Caco-2 (cell line): Measurements from ENCODE around the gene SLC4A11. TPM values are rescaled to one million over a fixed set of nuclear protein-coding genes. Genes with fewer than 3 reads are reported as not detected.

ENCODE experiments used
- BruUV-seq: library from RNA; stranded (reverse); fragments of 400-500 nt; replicated peaks from 2 replicates; lab custom pipeline; 2021; lab: Mats Ljungman, UMichigan
- CTCF ChIA-PET: fragments of 300-600 bp; sonication (Branson Sonifier 250); formaldehyde crosslinking; loops from one replicate; lab custom pipeline; 2022; ENCODE audit warnings: antibody characterized with exemption; lab: Charles Lee
- POLR2A ChIA-PET: fragments of 300-600 bp; sonication (Branson Sonifier 250); formaldehyde crosslinking; loops from one replicate; lab custom pipeline; 2022; ENCODE audit warnings: antibody characterized with exemption; lab: Charles Lee
- DNase-seq, 2 experiments: peaks; one replicate each; pipeline versions ENCODE4 v3.0.0 to v3.0.0-alpha.2; 2020 to 2022
- H3K27me3 ChIP-seq: replicated peaks from 2 replicates; pipeline ENCODE4 v1.6.0; 2011; ENCODE audit warnings: low read length; ENCODE audit not compliant: control insufficient read depth, insufficient read depth
- H3K36me3 ChIP-seq: 2 replicates; pipeline ENCODE4 v1.5.1; 2011; ENCODE audit warnings: low read length; ENCODE audit not compliant: control insufficient read depth, insufficient read depth
- H3K4me1 ChIP-seq: fragments of 250-450 bp; sonication (Bioruptor Pico); 2 replicates; pipeline ENCODE4 v1.5.1; 2020; ENCODE audit warnings: mild to moderate bottlenecking
- H3K4me3 ChIP-seq: 2 replicates; pipeline ENCODE4 v1.5.1; 2011; ENCODE audit warnings: low read depth, mild to moderate bottlenecking, control low read depth, low read length
- H3K9me3 ChIP-seq: fragments of 250-450 bp; sonication (Bioruptor Pico); 2 replicates; pipeline ENCODE4 v1.5.1; 2020; ENCODE audit warnings: mild to moderate bottlenecking, moderate library complexity
- H3K27ac Mint-ChIP-seq: one replicate; pipeline ENCODE4 v1.8.0; 2022; ENCODE audit warnings: mixed read lengths; ENCODE audit not compliant: unreplicated experiment
- H3K27me3 Mint-ChIP-seq: one replicate; pipeline ENCODE4 v1.8.0; 2022; ENCODE audit warnings: mixed read lengths; ENCODE audit not compliant: insufficient read depth, unreplicated experiment
- H3K36me3 Mint-ChIP-seq: one replicate; pipeline ENCODE4 v1.8.0; 2022; ENCODE audit warnings: mild to moderate bottlenecking, mixed read lengths; ENCODE audit not compliant: insufficient read depth, unreplicated experiment
- H3K4me1 Mint-ChIP-seq: one replicate; pipeline ENCODE4 v1.8.0; 2022; ENCODE audit warnings: low read depth, mixed read lengths; ENCODE audit not compliant: unreplicated experiment
- H3K4me3 Mint-ChIP-seq: one replicate; pipeline ENCODE4 v1.8.0; 2022; ENCODE audit warnings: mild to moderate bottlenecking, moderate library complexity, mixed read lengths; ENCODE audit not compliant: unreplicated experiment
- H3K9me3 Mint-ChIP-seq: one replicate; pipeline ENCODE4 v1.8.0; 2022; ENCODE audit warnings: mixed read lengths; ENCODE audit not compliant: unreplicated experiment
- intact Hi-C: fragments of 100-400 bp; cut with micrococcal nuclease; formaldehyde crosslinking; loops from one replicate; pipeline ENCODE4 v1.10.0; 2022; ENCODE audit not compliant: unreplicated experiment
- total RNA-seq: library from RNA; stranded (reverse); gene quantifications from 2 replicates; pipeline ENCODE4 v1.2.3, GENCODE V29; 2022
- TF ChIP-seq, protein P1 (sequence below), 2 experiments: fragments of 200-600 bp in 1 of 2; IDR thresholded peaks; 1 replicate in 1 of 2; 2 replicates in 1 of 2; pipeline versions ENCODE4 v1.5.1 to v1.8.0; 2011 to 2022; ENCODE audit warnings: antibody characterized with exemption in 1 of 2, control low read depth in 1 of 2, inconsistent platforms in 1 of 2, low read depth in 1 of 2, low read length in 1 of 2, mild to moderate bottlenecking in 1 of 2, moderate library complexity in 1 of 2; ENCODE audit not compliant: insufficient read depth in 1 of 2, severe bottlenecking in 1 of 2, unreplicated experiment in 1 of 2

The SLC4A11 gene
- total RNA-seq, 1 experiment from 2014 or later, result 9.5 TPM

DNA sequence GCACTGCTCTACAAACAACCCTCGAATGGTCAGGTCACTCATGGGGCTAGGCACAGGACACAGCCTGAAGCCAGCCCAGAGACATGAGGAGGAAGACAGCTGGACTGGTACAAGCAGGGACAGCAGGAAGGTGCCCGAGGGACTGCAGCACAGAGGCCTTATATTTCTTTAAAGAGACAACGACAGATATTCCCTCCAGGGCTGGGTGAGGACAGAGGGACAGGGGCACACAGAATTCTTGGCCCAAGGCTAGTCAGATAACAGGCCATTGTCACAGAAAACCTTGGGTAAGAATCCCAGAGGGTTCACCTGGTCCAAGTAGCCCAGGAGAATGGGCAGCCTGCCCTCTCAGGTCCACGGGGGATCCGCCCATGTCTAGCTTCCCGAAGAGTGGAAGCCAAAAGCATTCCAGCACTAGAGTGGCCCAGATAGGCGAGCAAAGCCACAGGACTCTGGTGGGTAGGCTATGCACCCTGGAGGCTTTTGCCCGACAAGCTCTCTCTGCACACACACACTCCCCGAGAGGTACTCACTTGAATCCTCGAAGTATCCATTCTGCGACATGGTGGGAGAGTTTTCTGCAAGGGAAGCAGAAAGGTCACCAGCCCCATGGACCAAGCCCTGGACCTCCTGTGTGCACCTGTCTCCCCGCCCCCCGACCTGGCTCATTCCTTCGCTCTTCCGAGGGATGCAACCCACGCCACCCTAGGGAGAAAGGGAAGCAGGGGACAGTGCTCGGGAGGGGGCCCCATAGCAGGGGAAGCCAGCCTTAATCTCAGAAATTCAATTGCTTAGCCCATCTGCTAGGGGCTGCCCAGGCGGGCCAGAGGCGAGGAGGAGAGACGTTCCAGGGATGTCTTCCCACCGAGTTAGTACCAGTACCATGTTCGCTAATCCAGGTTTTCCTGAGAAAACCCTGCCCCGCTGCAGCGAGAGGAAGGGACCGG lies 1.7 kb downstream of the SLC4A11 start:
- Mint-ChIP-seq H3K27ac (no peak overlapping the region), H3K36me3 (peaks cover 5% of the 10 kb centered on the region), H3K27me3 (no peaks in the 10 kb centered on the region), H3K4me1 (peaks cover 14% of the 10 kb centered on the region), H3K4me3 (peak overlapping the region; percentile 94), H3K9me3 (no peaks in the 10 kb centered on the region)
- no TSS peak for BruUV-seq
- ChIA-PET POLR2A (no interaction called here), CTCF (no interaction called here)
- H3K4me3 ChIP-seq, result no peak overlapping the region
- intact Hi-C loops, result no loop called here
- no peaks in the 10 kb centered on the region for H3K9me3 ChIP-seq
- no peaks in the 10 kb centered on the region for H3K27me3 ChIP-seq
- DNase-seq, result no peak
- H3K4me1 ChIP-seq, result peaks cover 14% of the 10 kb centered on the region
- no peaks in the 10 kb centered on the region for H3K36me3 ChIP-seq
- TF ChIP-seq, protein P1, sequence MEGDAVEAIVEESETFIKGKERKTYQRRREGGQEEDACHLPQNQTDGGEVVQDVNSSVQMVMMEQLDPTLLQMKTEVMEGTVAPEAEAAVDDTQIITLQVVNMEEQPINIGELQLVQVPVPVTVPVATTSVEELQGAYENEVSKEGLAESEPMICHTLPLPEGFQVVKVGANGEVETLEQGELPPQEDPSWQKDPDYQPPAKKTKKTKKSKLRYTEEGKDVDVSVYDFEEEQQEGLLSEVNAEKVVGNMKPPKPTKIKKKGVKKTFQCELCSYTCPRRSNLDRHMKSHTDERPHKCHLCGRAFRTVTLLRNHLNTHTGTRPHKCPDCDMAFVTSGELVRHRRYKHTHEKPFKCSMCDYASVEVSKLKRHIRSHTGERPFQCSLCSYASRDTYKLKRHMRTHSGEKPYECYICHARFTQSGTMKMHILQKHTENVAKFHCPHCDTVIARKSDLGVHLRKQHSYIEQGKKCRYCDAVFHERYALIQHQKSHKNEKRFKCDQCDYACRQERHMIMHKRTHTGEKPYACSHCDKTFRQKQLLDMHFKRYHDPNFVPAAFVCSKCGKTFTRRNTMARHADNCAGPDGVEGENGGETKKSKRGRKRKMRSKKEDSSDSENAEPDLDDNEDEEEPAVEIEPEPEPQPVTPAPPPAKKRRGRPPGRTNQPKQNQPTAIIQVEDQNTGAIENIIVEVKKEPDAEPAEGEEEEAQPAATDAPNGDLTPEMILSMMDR (IDR thresholded peaks at IDR 0.05; ENCODE audit: insufficient read depth in 1 of 2, low read depth in 1 of 2, low read length in 1 of 2, severe bottlenecking in 1 of 2, unreplicated experiment in 1 of 2), result no peak

DNA sequence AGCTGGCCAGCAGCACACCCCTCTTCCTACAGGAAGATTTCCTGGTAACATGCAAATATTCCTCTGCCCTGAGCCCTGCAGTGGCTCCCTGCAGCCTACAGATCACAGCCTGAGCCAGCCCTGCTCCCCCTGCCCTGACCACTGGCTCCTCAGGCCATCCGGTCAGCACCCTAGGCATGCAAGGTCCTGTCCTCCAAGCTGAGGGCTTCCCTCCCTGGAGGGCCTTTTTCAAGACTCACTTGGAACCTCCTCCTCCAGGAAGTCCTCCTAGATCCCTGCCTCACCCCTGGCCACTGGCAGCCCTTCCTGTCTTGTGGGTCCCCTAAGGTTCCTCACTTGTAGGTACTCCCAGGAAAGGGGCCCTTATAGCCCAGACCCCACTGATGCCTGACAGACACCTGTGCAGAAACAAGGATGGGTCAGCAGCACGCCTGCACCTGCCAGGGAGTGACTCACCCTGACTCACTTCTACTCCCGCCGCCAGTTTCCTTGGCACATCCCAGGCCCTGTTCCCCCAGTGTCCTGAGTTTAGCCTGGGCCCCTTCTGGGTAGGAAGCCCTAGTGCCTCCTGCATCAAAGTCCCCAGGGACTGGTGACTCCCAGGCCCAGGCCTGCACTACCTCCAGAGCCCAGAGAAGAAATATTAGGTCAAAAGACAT lies 3.2 kb downstream of the SLC4A11 start:
- no peaks in the 10 kb centered on the region for H3K9me3 ChIP-seq
- H3K27ac Mint-ChIP-seq, result no peak overlapping the region
- no peaks in the 10 kb centered on the region for H3K27me3 ChIP-seq
- ChIA-PET CTCF (no interaction called here), POLR2A (interaction anchor here (0.5 kb wide), 1 partner anchor 574 kb away, joined by 4 read pairs; no protein-coding TSS in a partner anchor)
- H3K4me3 ChIP-seq, result no peak overlapping the region
- intact Hi-C loops, result no loop called here
- H3K36me3 Mint-ChIP-seq, result peaks cover 1% of the 10 kb centered on the region
- no peaks in the 10 kb centered on the region for H3K36me3 ChIP-seq
- no peaks in the 10 kb centered on the region for H3K9me3 Mint-ChIP-seq
- peaks cover 2% of the 10 kb centered on the region for H3K4me1 Mint-ChIP-seq
- H3K4me3 Mint-ChIP-seq, result no peak overlapping the region
- no peaks in the 10 kb centered on the region for H3K27me3 Mint-ChIP-seq
- TF ChIP-seq, protein P1 (IDR thresholded peaks at IDR 0.05; ENCODE audit: insufficient read depth in 1 of 2, low read depth in 1 of 2, low read length in 1 of 2, severe bottlenecking in 1 of 2, unreplicated experiment in 1 of 2), result no peak
- no TSS peak for BruUV-seq
- no peak for DNase-seq
- peaks cover 7% of the 10 kb centered on the region; the same call in 1 of the 2 replicates for H3K4me1 ChIP-seq

DNA sequence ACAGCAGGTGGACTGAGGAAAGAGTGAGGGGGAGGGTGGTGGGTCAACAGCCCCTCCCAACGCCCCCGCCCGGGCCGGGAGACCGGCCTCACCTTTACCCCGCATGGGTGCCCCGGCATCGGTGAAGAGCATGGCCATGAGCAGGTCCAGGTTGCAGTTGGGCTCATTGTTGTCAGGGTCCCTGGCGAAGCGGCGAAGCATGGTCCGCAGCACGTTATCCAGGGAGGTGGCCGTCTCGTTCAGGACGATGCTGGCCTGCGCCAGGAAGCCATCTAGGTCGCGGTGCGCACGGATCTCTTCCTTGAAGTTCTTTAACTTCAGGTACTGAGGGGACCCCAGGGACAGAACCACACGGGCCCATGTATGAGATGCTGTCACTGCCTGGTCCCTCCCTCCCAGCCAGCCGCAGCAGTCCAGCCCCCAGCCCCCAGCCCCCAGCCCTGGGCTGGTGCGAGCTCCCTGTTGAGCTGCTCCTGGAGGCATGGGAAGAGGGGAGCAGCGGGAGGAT lies 4.9 kb downstream of the SLC4A11 start:
- Histone ChIP-seq H3K4me3 (no peak overlapping the region), H3K27me3 (no peaks in the 10 kb centered on the region), H3K4me1 (no peaks in the 10 kb centered on the region), H3K9me3 (no peaks in the 10 kb centered on the region), H3K36me3 (no peaks in the 10 kb centered on the region)
- DNase-seq, result no peak
- BruUV-seq, result no TSS peak
- no peak overlapping the region for H3K27ac Mint-ChIP-seq
- CTCF ChIA-PET, result no interaction called here
- no peaks in the 10 kb centered on the region for H3K4me1 Mint-ChIP-seq
- H3K36me3 Mint-ChIP-seq, result no peaks in the 10 kb centered on the region
- H3K27me3 Mint-ChIP-seq, result no peaks in the 10 kb centered on the region
- TF ChIP-seq, protein P1 (IDR thresholded peaks at IDR 0.05; ENCODE audit: insufficient read depth in 1 of 2, low read depth in 1 of 2, low read length in 1 of 2, severe bottlenecking in 1 of 2, unreplicated experiment in 1 of 2), result no peak
- no peak overlapping the region for H3K4me3 Mint-ChIP-seq
- intact Hi-C loops, result no loop called here
- no peaks in the 10 kb centered on the region for H3K9me3 Mint-ChIP-seq
- POLR2A ChIA-PET, result no interaction called here
